Osteocyte (in vitro differentiated cells): ENCODE results near the gene FKBP6. TPM values are rescaled to one million over a fixed set of nuclear protein-coding genes. Genes with fewer than 3 reads are reported as not detected.

Experiments used
- DNase-seq: peaks from one replicate; pipeline ENCODE4 v3.0.0; 2021; ENCODE audit warnings: mixed read lengths; ENCODE audit not compliant: unreplicated experiment; ENCODE audit errors: extremely low spot score
- H3K27ac Mint-ChIP-seq: one replicate; pipeline ENCODE4 v1.8.0; 2021; ENCODE audit warnings: mild to moderate bottlenecking, mixed read lengths; ENCODE audit not compliant: unreplicated experiment
- H3K27me3 Mint-ChIP-seq: one replicate; pipeline ENCODE4 v1.8.0; 2021; ENCODE audit warnings: mixed read lengths; ENCODE audit not compliant: unreplicated experiment
- H3K36me3 Mint-ChIP-seq: one replicate; pipeline ENCODE4 v1.8.0; 2021; ENCODE audit warnings: mixed read lengths; ENCODE audit not compliant: unreplicated experiment
- H3K4me1 Mint-ChIP-seq: one replicate; pipeline ENCODE4 v1.8.0; 2021; ENCODE audit warnings: mixed read lengths; ENCODE audit not compliant: unreplicated experiment
- H3K4me3 Mint-ChIP-seq: one replicate; pipeline ENCODE4 v1.8.0; 2021; ENCODE audit warnings: mild to moderate bottlenecking, moderate library complexity, mixed read lengths; ENCODE audit not compliant: unreplicated experiment
- H3K9me3 Mint-ChIP-seq: one replicate; pipeline ENCODE4 v1.8.0; 2021; ENCODE audit warnings: mixed read lengths; ENCODE audit not compliant: unreplicated experiment
- total RNA-seq: library from RNA; stranded (reverse); gene quantifications from 2 replicates; pipeline ENCODE4 v1.2.1, GENCODE V29; 2021
- TF ChIP-seq, protein P1 (sequence below): fragments of 200-600 bp; sonication (generic); IDR thresholded peaks from 2 replicates; pipeline ENCODE4 v1.5.0; 2021; ENCODE audit warnings: antibody characterized with exemption, mild to moderate bottlenecking, moderate library complexity

FKBP6 gene
- total RNA-seq, 1 donor from 2014 or later = not detected

DNA sequence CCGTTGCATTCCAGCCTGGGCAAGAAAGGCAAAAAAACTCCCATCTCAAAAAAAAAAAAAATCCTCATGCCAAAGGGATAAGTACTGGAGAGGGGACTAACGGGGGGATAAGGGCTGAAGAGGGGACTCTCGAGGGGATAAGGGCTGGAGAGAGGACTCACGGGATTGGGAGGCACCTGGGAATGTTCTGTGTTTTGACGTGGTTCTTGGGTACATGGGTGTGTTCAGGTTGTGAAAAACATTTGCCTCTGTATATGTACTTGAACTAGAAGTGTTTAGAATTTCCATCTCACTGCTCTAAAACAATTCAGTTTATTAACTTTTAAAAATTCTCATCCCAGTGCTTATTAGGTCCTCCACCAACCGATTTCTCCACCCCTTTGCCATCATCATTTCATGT lies 4.5 kb downstream of the FKBP6 start:
- no peak for DNase-seq
- Mint-ChIP-seq H3K27ac (no peak overlapping the region), H3K9me3 (no peaks in the 10 kb centered on the region), H3K36me3 (no peaks in the 10 kb centered on the region), H3K27me3 (peaks cover 14% of the 10 kb centered on the region), H3K4me3 (no peak overlapping the region), H3K4me1 (peaks cover 15% of the 10 kb centered on the region)
- TF ChIP-seq, protein P1, sequence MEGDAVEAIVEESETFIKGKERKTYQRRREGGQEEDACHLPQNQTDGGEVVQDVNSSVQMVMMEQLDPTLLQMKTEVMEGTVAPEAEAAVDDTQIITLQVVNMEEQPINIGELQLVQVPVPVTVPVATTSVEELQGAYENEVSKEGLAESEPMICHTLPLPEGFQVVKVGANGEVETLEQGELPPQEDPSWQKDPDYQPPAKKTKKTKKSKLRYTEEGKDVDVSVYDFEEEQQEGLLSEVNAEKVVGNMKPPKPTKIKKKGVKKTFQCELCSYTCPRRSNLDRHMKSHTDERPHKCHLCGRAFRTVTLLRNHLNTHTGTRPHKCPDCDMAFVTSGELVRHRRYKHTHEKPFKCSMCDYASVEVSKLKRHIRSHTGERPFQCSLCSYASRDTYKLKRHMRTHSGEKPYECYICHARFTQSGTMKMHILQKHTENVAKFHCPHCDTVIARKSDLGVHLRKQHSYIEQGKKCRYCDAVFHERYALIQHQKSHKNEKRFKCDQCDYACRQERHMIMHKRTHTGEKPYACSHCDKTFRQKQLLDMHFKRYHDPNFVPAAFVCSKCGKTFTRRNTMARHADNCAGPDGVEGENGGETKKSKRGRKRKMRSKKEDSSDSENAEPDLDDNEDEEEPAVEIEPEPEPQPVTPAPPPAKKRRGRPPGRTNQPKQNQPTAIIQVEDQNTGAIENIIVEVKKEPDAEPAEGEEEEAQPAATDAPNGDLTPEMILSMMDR = no peak

DNA sequence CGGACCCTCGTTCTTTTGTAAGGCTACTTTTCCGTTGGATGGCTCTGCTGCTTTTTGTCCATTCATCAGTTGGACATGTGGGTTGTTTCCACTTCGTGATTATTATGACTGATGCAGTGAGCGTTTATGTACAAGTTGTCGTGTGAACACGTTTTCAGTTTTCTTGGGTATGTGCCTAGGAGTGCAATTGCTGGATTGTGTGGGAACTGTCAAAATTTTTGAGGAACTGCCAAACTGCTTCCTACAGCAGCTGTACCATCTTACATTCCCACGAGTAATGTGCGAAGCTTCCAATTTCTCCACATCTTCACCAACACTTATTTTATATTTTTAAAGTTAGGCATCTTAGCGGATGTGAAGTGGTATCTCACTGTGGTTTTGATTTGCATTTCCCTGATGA lies 10.4 kb downstream of the FKBP6 start:
- Mint-ChIP-seq H3K9me3 (no peaks in the 10 kb centered on the region), H3K4me3 (no peak overlapping the region), H3K4me1 (peaks cover 11% of the 10 kb centered on the region), H3K27ac (no peak overlapping the region), H3K27me3 (peaks cover 33% of the 10 kb centered on the region), H3K36me3 (no peaks in the 10 kb centered on the region)
- no peak for DNase-seq
- TF ChIP-seq, protein P1 = no peak

DNA sequence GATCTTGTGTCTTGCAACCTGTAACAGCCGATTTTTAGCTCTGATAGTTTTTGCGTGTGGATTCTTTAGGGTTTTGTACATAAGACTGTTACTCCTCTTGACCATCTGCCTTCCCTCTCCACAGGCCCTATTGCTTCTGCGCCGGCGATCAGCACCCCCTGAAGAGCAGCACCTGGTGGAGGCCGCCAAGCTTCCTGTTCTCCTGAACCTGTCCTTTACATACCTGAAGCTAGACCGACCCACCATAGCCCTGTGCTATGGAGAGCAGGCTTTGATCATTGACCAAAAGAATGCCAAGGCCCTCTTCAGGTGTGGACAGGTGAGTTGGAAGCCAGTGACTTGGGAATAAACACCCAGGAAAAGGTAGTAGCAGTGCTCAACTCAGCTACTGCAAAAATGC lies 12.6 kb downstream of the FKBP6 start:
- H3K4me3 Mint-ChIP-seq = no peak overlapping the region
- no peaks in the 10 kb centered on the region for H3K9me3 Mint-ChIP-seq
- TF ChIP-seq, protein P1 = no peak
- peaks cover 33% of the 10 kb centered on the region for H3K27me3 Mint-ChIP-seq
- no peaks in the 10 kb centered on the region for H3K36me3 Mint-ChIP-seq
- H3K27ac Mint-ChIP-seq = no peak overlapping the region
- no peak for DNase-seq
- H3K4me1 Mint-ChIP-seq = peaks cover 11% of the 10 kb centered on the region

DNA sequence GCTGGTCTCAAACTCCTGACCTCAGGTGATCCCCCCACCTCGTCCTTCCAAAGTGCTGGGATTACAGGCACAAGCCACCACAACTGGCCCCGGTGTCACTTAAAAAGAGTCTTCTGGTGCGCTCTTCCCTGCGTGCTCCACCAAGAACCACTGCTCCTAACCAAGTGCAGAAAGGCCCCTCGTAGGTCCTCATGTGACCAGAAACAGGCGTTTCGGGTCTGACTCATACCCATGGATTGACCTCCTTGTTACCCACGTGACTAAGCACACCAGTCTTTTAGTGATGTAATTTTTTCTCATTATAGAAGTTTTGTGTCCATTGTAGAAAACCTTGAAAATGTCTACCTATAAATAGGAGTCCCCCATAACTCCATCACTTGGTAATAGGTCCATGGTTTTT lies 13.9 kb downstream of the FKBP6 start:
- Mint-ChIP-seq H3K4me3 (no peak overlapping the region), H3K36me3 (no peaks in the 10 kb centered on the region), H3K27me3 (peaks cover 25% of the 10 kb centered on the region), H3K9me3 (no peaks in the 10 kb centered on the region), H3K4me1 (peaks cover 11% of the 10 kb centered on the region), H3K27ac (no peak overlapping the region)
- TF ChIP-seq, protein P1 = no peak
- no peak for DNase-seq

DNA sequence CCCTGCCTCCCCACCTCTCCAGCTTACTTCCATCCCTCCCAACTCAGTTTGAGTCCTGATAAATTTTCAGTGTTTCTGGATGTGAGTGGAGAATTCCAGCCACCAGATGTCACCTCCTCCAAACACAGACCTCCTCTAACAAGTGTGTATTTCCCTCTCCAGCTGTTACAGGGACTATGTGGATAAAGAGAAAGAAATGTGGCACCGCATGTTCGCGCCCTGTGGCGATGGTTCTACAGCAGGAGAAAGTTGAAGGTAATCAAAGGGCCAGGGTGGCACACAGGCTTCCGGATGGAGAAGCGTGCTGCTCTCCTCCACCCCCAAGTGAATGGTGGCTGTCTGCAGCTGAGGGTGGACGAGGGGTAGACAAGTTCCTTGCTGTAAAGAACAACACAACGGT lies 14.7 kb downstream of the FKBP6 start:
- DNase-seq = no peak
- H3K4me3 Mint-ChIP-seq = no peak overlapping the region
- peaks cover 11% of the 10 kb centered on the region for H3K4me1 Mint-ChIP-seq
- TF ChIP-seq, protein P1 = peak; percentile 76
- no peaks in the 10 kb centered on the region for H3K9me3 Mint-ChIP-seq
- peaks cover 22% of the 10 kb centered on the region for H3K27me3 Mint-ChIP-seq
- no peak overlapping the region for H3K27ac Mint-ChIP-seq
- H3K36me3 Mint-ChIP-seq = no peaks in the 10 kb centered on the region
